Activated effector memory CD4-positive, alpha-beta T cell treated with Interleukin-2 at 50 U/mL for 16 hours (primary cell): ENCODE results near the gene TBC1D22B.
"Not testable (repeated sequence)": the region's sequence is repeated elsewhere in the genome, so short reads cannot be mapped to it uniquely, and the experiment has no call there.

ENCODE experiments used
- DNase-seq: peaks from one replicate; pipeline ENCODE4 v3.0.0-alpha.2; 2020

Gene TBC1D22B

GRCh38 chr6:37324131-37325033 is 66.8 kb downstream of the TBC1D22B start:
- DNase-seq: no peak

- not testable (repeated sequence) for DNase-seq
Observed at GRCh38 chr6:37330345-37330744, 72.8 kb downstream of the TBC1D22B start.

GRCh38 chr6:37331047-37331446 is 73.5 kb downstream of the TBC1D22B start:
- no peak for DNase-seq

GRCh38 chr6:37332894-37333293 is 75.3 kb downstream of the TBC1D22B start:
- no peak for DNase-seq

- no peak for DNase-seq
Observed at GRCh38 chr6:37334047-37334446, 76.5 kb downstream of the TBC1D22B start.

GRCh38 chr6:37338317-37338716 is 80.7 kb downstream of the TBC1D22B start:
- not testable (repeated sequence) for DNase-seq

- no peak for DNase-seq
Observed at GRCh38 chr6:37338745-37339255, 81.2 kb downstream of the TBC1D22B start.

- DNase-seq: no peak
Observed at GRCh38 chr6:37339741-37340638, 82.4 kb downstream of the TBC1D22B start.

- no peak for DNase-seq
Observed at GRCh38 chr6:37340639-37340943, 83.0 kb downstream of the TBC1D22B start.

- DNase-seq: no peak
Observed at GRCh38 chr6:37343248-37343647, 85.7 kb downstream of the TBC1D22B start.

GRCh38 chr6:37344308-37344707 is 86.7 kb downstream of the TBC1D22B start:
- no peak for DNase-seq

- not testable (repeated sequence) for DNase-seq
Observed at GRCh38 chr6:37345804-37346203, 88.2 kb downstream of the TBC1D22B start.

- DNase-seq: no peak
Observed at GRCh38 chr6:37347177-37347576, 89.6 kb downstream of the TBC1D22B start.

- no peak for DNase-seq
Observed at GRCh38 chr6:37347670-37348111, 90.1 kb downstream of the TBC1D22B start.

GRCh38 chr6:37351027-37351426 is 93.5 kb downstream of the TBC1D22B start:
- no peak for DNase-seq

GRCh38 chr6:37352384-37352783 is 94.8 kb downstream of the TBC1D22B start:
- DNase-seq: no peak

- peak; percentile 84 for DNase-seq
Observed at GRCh38 chr6:37353761-37354525, 96.4 kb downstream of the TBC1D22B start, which contains the start of gene RNF8. RNF8 (plus strand) TSS chr6:37353983; CDS start chr6:37354165, 182 bp downstream.

GRCh38 chr6:37354526-37355384 is 97.2 kb downstream of the TBC1D22B start:
- no peak for DNase-seq

- no peak for DNase-seq
Observed at GRCh38 chr6:37357288-37357687, 99.7 kb downstream of the TBC1D22B start.

- DNase-seq: no peak
Observed at GRCh38 chr6:37357860-37358259, 100.3 kb downstream of the TBC1D22B start.

GRCh38 chr6:37359039-37359438 is 101.5 kb downstream of the TBC1D22B start:
- no peak for DNase-seq
